HCT116 (cell line): ENCODE data around the gene SIL1. TPM values are rescaled to one million over a fixed set of nuclear protein-coding genes. Genes with fewer than 3 reads are reported as not detected.

Experiments
- ATAC-seq: fragments of 200-7000 bp; cut with Tn5 transposase; 2 replicates; pipeline ENCODE4 v1.9.1; 2020; ENCODE audit warnings: mild to moderate bottlenecking, moderate library complexity
- BruUV-seq: library from RNA; stranded (reverse); fragments of 400-500 nt; replicated peaks from 2 replicates; lab custom pipeline; 2021; lab: Mats Ljungman, UMichigan
- CTCF ChIA-PET: fragments of 300-600 bp; sonication (Branson Sonifier 250); formaldehyde crosslinking; loops from one replicate; lab custom pipeline; 2021; ENCODE audit warnings: antibody characterized with exemption; lab: Charles Lee
- POLR2A ChIA-PET: fragments of 300-600, 350-600 bp; sonication (Branson Sonifier 250); formaldehyde crosslinking; loops from one replicate; lab custom pipeline; 2021; ENCODE audit warnings: antibody characterized with exemption; lab: Charles Lee
- RAD21 ChIA-PET, 2 experiments: fragments of 300-600 bp; sonication (Branson Sonifier 250); formaldehyde crosslinking; loops; one replicate each; lab custom pipeline; 2023; ENCODE audit warnings: low total read pairs in 2 of 2; ENCODE audit not compliant: uncharacterized antibody in 2 of 2, unreplicated experiment in 2 of 2, low non-redundant PET in 1 of 2; lab: Charles Lee
- DNase-seq: peaks from one replicate; pipeline ENCODE4 v3.0.0-alpha.2; 2010; ENCODE audit warnings: low read depth, low spot score
- H2AFZ ChIP-seq: fragments of 200-600 bp; shearing (Covaris generic), sonication (generic); 2 replicates; pipeline ENCODE4 v1.6.1; 2017; ENCODE audit warnings: low read depth, mixed run types, mixed read lengths, antibody characterized with exemption, low read length; ENCODE audit not compliant: poor library complexity, severe bottlenecking
- H3K27ac ChIP-seq: 2 replicates; pipeline ENCODE4 v1.5.1; 2012; ENCODE audit warnings: low read depth, low read length
- H3K27me3 ChIP-seq: fragments of 200-600 bp; sonication (generic); 2 replicates; pipeline ENCODE4 v1.6.1; 2016; ENCODE audit warnings: mixed run types, low read length, mixed read lengths; ENCODE audit not compliant: insufficient read depth
- H3K36me3 ChIP-seq, 2 experiments: fragments of 200-500 bp in 1 of 2; fragments of 200-600 bp in 1 of 2; sonication (Bioruptor generic) in 1 of 2; sonication (generic) in 1 of 2; 2 replicates each; pipeline versions ENCODE4 v1.5.1 to v1.6.1; 2014 to 2016; ENCODE audit warnings: low read length in 2 of 2, inconsistent platforms in 1 of 2, mixed read lengths in 1 of 2, mixed run types in 1 of 2; ENCODE audit not compliant: insufficient read depth in 2 of 2, control insufficient read depth in 1 of 2
- H3K4me1 ChIP-seq, 2 experiments: fragments of 200-600 bp in 1 of 2; sonication (generic) in 1 of 2; 2 replicates each; pipeline versions ENCODE4 v1.5.1 to v1.6.1; 2012 to 2017; ENCODE audit warnings: low read length in 2 of 2, inconsistent platforms in 1 of 2, mild to moderate bottlenecking in 1 of 2, mixed read lengths in 1 of 2, mixed run types in 1 of 2, moderate library complexity in 1 of 2; ENCODE audit not compliant: insufficient read depth in 2 of 2, control insufficient read depth in 1 of 2
- H3K4me2 ChIP-seq: fragments of 200-600 bp; sonication (generic); 2 replicates; pipeline ENCODE4 v1.6.1; 2017; ENCODE audit warnings: mixed run types, low read length, mixed read lengths
- H3K4me3 ChIP-seq, 2 experiments: fragments of 200-600 bp in 1 of 2; sonication (generic) in 1 of 2; replicated peaks in 1 of 2; 2 replicates each; pipeline ENCODE4 v1.5.1; 2011 to 2016; ENCODE audit warnings: low read length in 2 of 2, control low read depth in 1 of 2, low read depth in 1 of 2, mild to moderate bottlenecking in 1 of 2, mixed read lengths in 1 of 2, mixed run types in 1 of 2
- H3K79me2 ChIP-seq: fragments of 200-600 bp; sonication (generic); 2 replicates; pipeline ENCODE4 v1.6.1; 2017; ENCODE audit warnings: mild to moderate bottlenecking, mixed run types, low read length, moderate library complexity, mixed read lengths; ENCODE audit not compliant: insufficient read depth
- H3K9ac ChIP-seq: fragments of 200-600 bp; sonication (generic); 2 replicates; pipeline ENCODE4 v1.6.1; 2016; ENCODE audit warnings: low read length, mixed read lengths
- H3K9me2 ChIP-seq: fragments of 200-600 bp; sonication (generic), shearing (Covaris generic); 2 replicates; pipeline ENCODE4 v1.6.1; 2017; ENCODE audit warnings: mixed run types, mild to moderate bottlenecking, moderate library complexity; ENCODE audit not compliant: insufficient read depth
- H3K9me3 ChIP-seq, 2 experiments: fragments of 200-500 bp in 1 of 2; fragments of 200-600 bp in 1 of 2; sonication (Bioruptor generic) in 1 of 2; sonication (generic) in 1 of 2; 2 replicates each; pipeline ENCODE4 v1.6.1; 2014 to 2017; ENCODE audit warnings: low read length in 2 of 2, mixed read lengths in 2 of 2, inconsistent platforms in 1 of 2, low read depth in 1 of 2, mild to moderate bottlenecking in 1 of 2, mixed run types in 1 of 2, moderate library complexity in 1 of 2; ENCODE audit not compliant: control insufficient read depth in 1 of 2, insufficient read depth in 1 of 2
- H4K20me1 ChIP-seq: fragments of 200-600 bp; sonication (generic), shearing (Covaris generic); 2 replicates; pipeline ENCODE4 v1.6.1; 2017; ENCODE audit warnings: mixed run types, mild to moderate bottlenecking, moderate library complexity; ENCODE audit not compliant: insufficient read depth
- CEBPB ChIP-seq: IDR thresholded peaks from 2 replicates; pipeline ENCODE4 v1.6.1; 2012; ENCODE audit warnings: low read depth
- ELF1 ChIP-seq: IDR thresholded peaks from 2 replicates; pipeline ENCODE4 v1.6.1; 2012; ENCODE audit warnings: low read depth, borderline replicate concordance
- EZH2 ChIP-seq: fragments of 200-600 bp; sonication (generic); IDR thresholded peaks from 2 replicates; pipeline ENCODE4 v1.6.1; 2017; ENCODE audit warnings: antibody characterized with exemption, mixed run types
- EZH2phosphoT487 ChIP-seq: fragments of 200-600 bp; IDR thresholded peaks from 2 replicates; pipeline ENCODE4 v1.6.1; 2018; ENCODE audit warnings: antibody characterized with exemption, borderline replicate concordance
- FOSL1 ChIP-seq: IDR thresholded peaks from 2 replicates; pipeline ENCODE4 v1.6.1; 2012; ENCODE audit warnings: low read depth
- POLR2A ChIP-seq: IDR thresholded peaks from 2 replicates; pipeline ENCODE4 v1.7.0; 2011; ENCODE audit warnings: borderline replicate concordance; ENCODE audit not compliant: insufficient read depth, insufficient read length; ENCODE audit errors: extremely low read depth
- POLR2AphosphoS5 ChIP-seq: IDR thresholded peaks from 2 replicates; pipeline ENCODE4 v1.6.1; 2011; ENCODE audit warnings: mild to moderate bottlenecking, low read depth, low read length, moderate library complexity
- SP1 ChIP-seq: IDR thresholded peaks from 2 replicates; pipeline ENCODE4 v1.6.1; 2012; ENCODE audit warnings: low read depth
- SRF ChIP-seq: IDR thresholded peaks from 2 replicates; pipeline ENCODE4 v1.6.1; 2012; ENCODE audit warnings: low read depth
- TCF7L2 ChIP-seq: IDR thresholded peaks from 2 replicates; pipeline ENCODE4 v1.7.0; 2011; ENCODE audit warnings: borderline replicate concordance, inconsistent platforms; ENCODE audit not compliant: insufficient read depth, insufficient read length; ENCODE audit errors: extremely low read depth
- YY1 ChIP-seq: IDR thresholded peaks from 2 replicates; pipeline ENCODE4 v1.6.1; 2011; ENCODE audit warnings: low read length, low read depth, moderate library complexity, mild to moderate bottlenecking; ENCODE audit not compliant: insufficient replicate concordance; ENCODE audit errors: extremely low read depth
- ZFX ChIP-seq: fragments of 450-650 bp; IDR thresholded peaks from 2 replicates; pipeline ENCODE4 v1.6.1; 2017
- ZNF274 ChIP-seq: fragments of 200-500 bp; sonication (Bioruptor generic); IDR thresholded peaks from 2 replicates; pipeline ENCODE4 v1.6.1; 2014; ENCODE audit warnings: mild to moderate bottlenecking, low read depth, low read length, inconsistent platforms
- intact Hi-C: fragments of 100-400 bp; cut with micrococcal nuclease; formaldehyde crosslinking; loops from 2 replicates; pipeline ENCODE4 v1.10.0; 2022
- total RNA-seq: library from RNA; stranded (reverse); gene quantifications from one replicate; pipeline ENCODE4 v1.2.1, GENCODE V29; 2021; ENCODE audit not compliant: unreplicated experiment
- TF ChIP-seq, protein P1 (sequence below): IDR thresholded peaks from 2 replicates; pipeline ENCODE4 v1.6.1; 2012; ENCODE audit warnings: low read depth
- TF ChIP-seq, protein P2 (sequence below): IDR thresholded peaks from 2 replicates; pipeline ENCODE4 v1.6.1; 2011; ENCODE audit warnings: mild to moderate bottlenecking, low read length, moderate library complexity; ENCODE audit not compliant: insufficient replicate concordance; ENCODE audit errors: extremely low read depth
- TF ChIP-seq, protein P3 (sequence below): IDR thresholded peaks from 2 replicates; pipeline ENCODE4 v1.6.1; 2012

The SIL1 gene
- total RNA-seq, 1 experiment from 2014 or later = 34.0 TPM

DNA sequence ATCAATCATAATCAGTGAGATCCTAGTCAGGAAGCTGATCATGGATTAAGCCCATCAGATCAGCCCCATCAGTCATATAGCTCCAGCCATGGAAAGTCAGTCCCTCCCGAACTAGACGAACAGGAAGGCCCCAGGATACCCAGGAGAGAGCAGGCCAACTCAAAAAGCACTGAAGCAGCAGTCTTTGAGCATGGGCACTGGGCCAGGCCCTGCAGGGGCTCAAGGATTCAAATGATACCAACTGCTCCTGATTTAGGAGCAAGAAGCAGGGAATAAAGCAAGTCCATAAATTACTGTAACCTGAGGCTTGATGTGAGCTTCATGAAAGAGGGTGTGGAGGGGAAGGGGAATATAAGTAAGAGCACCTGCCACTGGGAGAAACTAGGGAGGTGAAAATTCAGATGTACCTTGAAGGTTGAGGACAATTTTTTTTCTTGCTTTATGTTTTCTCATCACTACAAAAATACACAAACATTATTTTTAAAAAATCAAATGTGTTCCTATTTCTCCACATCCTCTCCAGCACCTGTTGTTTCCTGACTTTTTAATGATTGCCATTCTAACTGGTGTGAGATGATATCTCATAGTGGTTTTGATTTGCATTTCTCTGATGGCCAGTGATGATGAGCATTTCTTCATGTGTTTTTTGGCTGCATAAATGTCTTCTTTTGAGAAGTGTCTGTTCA lies 115.2 kb downstream of the SIL1 start (continued):
- TF ChIP-seq, protein P1, sequence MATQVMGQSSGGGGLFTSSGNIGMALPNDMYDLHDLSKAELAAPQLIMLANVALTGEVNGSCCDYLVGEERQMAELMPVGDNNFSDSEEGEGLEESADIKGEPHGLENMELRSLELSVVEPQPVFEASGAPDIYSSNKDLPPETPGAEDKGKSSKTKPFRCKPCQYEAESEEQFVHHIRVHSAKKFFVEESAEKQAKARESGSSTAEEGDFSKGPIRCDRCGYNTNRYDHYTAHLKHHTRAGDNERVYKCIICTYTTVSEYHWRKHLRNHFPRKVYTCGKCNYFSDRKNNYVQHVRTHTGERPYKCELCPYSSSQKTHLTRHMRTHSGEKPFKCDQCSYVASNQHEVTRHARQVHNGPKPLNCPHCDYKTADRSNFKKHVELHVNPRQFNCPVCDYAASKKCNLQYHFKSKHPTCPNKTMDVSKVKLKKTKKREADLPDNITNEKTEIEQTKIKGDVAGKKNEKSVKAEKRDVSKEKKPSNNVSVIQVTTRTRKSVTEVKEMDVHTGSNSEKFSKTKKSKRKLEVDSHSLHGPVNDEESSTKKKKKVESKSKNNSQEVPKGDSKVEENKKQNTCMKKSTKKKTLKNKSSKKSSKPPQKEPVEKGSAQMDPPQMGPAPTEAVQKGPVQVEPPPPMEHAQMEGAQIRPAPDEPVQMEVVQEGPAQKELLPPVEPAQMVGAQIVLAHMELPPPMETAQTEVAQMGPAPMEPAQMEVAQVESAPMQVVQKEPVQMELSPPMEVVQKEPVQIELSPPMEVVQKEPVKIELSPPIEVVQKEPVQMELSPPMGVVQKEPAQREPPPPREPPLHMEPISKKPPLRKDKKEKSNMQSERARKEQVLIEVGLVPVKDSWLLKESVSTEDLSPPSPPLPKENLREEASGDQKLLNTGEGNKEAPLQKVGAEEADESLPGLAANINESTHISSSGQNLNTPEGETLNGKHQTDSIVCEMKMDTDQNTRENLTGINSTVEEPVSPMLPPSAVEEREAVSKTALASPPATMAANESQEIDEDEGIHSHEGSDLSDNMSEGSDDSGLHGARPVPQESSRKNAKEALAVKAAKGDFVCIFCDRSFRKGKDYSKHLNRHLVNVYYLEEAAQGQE = no peak
- no peak for TF ChIP-seq POLR2AphosphoS5
- TF ChIP-seq POLR2A = no peak
- TF ChIP-seq, protein P2, sequence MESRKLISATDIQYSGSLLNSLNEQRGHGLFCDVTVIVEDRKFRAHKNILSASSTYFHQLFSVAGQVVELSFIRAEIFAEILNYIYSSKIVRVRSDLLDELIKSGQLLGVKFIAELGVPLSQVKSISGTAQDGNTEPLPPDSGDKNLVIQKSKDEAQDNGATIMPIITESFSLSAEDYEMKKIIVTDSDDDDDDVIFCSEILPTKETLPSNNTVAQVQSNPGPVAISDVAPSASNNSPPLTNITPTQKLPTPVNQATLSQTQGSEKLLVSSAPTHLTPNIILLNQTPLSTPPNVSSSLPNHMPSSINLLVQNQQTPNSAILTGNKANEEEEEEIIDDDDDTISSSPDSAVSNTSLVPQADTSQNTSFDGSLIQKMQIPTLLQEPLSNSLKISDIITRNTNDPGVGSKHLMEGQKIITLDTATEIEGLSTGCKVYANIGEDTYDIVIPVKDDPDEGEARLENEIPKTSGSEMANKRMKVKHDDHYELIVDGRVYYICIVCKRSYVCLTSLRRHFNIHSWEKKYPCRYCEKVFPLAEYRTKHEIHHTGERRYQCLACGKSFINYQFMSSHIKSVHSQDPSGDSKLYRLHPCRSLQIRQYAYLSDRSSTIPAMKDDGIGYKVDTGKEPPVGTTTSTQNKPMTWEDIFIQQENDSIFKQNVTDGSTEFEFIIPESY = no peak
- TF ChIP-seq EZH2 = no peak

DNA sequence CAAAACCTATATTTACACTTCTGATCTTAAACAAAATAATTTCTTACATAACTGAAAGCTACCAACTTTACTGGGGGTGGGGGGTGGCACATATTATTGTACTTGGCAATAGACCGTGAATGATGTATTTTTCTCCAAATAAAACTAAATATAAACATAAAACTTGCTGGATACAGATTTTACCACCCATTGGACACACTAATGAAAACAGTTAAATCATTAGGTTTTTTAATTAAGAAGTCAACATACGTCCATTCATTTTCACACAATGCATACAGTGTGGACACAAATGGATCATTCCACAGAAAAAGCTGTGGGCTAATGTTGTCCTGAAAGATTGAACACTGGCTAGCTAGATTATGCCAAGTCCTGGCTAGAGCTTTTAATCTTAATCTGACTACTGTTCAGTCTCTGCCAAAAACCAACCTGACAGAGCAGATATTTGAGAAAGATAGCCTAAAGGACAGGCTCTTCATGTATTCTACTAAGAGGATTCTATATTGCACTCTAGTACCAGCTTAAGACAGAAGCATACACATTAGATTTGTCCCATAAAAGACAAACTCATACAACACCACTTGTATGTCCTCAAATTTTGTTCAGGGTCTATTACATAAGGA lies 118.1 kb downstream of the SIL1 start:
- Histone ChIP-seq H3K27ac (no peak overlapping the region), H3K36me3 (no peaks in the 10 kb centered on the region), H2AFZ (no peak overlapping the region), H3K4me3 (no peak overlapping the region), H3K9me3 (no peaks in the 10 kb centered on the region), H3K9me2 (no peaks in the 10 kb centered on the region), H4K20me1 (no peaks in the 10 kb centered on the region), H3K9ac (no peak overlapping the region), H3K4me1 (no peaks in the 10 kb centered on the region), H3K4me2 (no peak overlapping the region), H3K27me3 (no peaks in the 10 kb centered on the region), H3K79me2 (no peaks in the 10 kb centered on the region)
- CTCF ChIA-PET = no interaction called here
- POLR2A ChIA-PET = no interaction called here
- no peak for DNase-seq
- no peak for ATAC-seq
- intact Hi-C loops = no loop called here
- no TSS peak for BruUV-seq
- RAD21 ChIA-PET = no interaction called here
- TF ChIP-seq ZNF274 (no peak), EZH2phosphoT487 (no peak), ZFX (no peak), ELF1 (no peak), TCF7L2 (no peak), SP1 (no peak), CEBPB (no peak), POLR2A (no peak), YY1 (no peak), FOSL1 (no peak), SRF (no peak)
- TF ChIP-seq, protein P3, sequence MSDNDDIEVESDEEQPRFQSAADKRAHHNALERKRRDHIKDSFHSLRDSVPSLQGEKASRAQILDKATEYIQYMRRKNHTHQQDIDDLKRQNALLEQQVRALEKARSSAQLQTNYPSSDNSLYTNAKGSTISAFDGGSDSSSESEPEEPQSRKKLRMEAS = no peak
